Gastroesophageal sphincter (tissue), 4 donors: ENCODE results near the gene C4orf46. TPM values are rescaled to one million over a fixed set of nuclear protein-coding genes. Genes with fewer than 3 reads are reported as not detected.

Experiments used
- ATAC-seq: fragments of 150-250 bp; one replicate; pipeline ENCODE4 v1.9.1; 2016; ENCODE audit warnings: mild to moderate bottlenecking, moderate library complexity
- H3K27ac ChIP-seq, 4 donors: fragments of 200-600 bp; sonication (generic) in 3 of 4; 1 replicate in 3 of 4; 2 replicates in 1 of 4; pipeline ENCODE4 v1.5.1; 2016 to 2019
- H3K27me3 ChIP-seq: fragments of 200-600 bp; sonication (generic); one replicate; pipeline ENCODE4 v1.5.1; 2019
- H3K36me3 ChIP-seq, 2 donors: fragments of 200-600 bp; sonication (generic); one replicate each; pipeline ENCODE4 v1.5.1; 2019; ENCODE audit warnings: control low read depth in 1 of 2
- H3K4me1 ChIP-seq, 3 donors: fragments of 200-600 bp; sonication (generic); 1 replicate in 2 of 3; 2 replicates in 1 of 3; pipeline ENCODE4 v1.5.1; 2016 to 2019; ENCODE audit warnings: control low read depth in 2 of 3
- H3K4me3 ChIP-seq, 2 donors: fragments of 200-600 bp; sonication (generic); one replicate each; pipeline ENCODE4 v1.5.1; 2019; ENCODE audit warnings: mild to moderate bottlenecking in 1 of 2, moderate library complexity in 1 of 2
- H3K9me3 ChIP-seq, 3 donors: fragments of 200-600 bp; sonication (generic); one replicate each; pipeline ENCODE4 v1.5.1; 2017 to 2019; ENCODE audit warnings: control low read depth in 2 of 3
- EP300 ChIP-seq: sonication (generic); formaldehyde crosslinking; IDR thresholded peaks from one replicate; pipeline ENCODE4 v1.6.1; 2017; ENCODE audit warnings: antibody characterized with exemption, mild to moderate bottlenecking
- POLR2A ChIP-seq, 2 donors: fragments of 450-650 bp; IDR thresholded peaks; one replicate each; pipeline ENCODE4 v1.6.1; 2017; ENCODE audit warnings: antibody characterized with exemption in 2 of 2, mild to moderate bottlenecking in 2 of 2, moderate library complexity in 1 of 2
- POLR2AphosphoS5 ChIP-seq: sonication (generic); formaldehyde crosslinking; IDR thresholded peaks from one replicate; pipeline ENCODE4 v1.6.1; 2017; ENCODE audit warnings: antibody characterized with exemption
- WGBS, 2 donors: methylation state at CpG; one replicate each; pipeline ENCODE4 v1.1.5; 2018; ENCODE audit warnings: low coverage in 1 of 2; 5-methylcytosine and 5-hydroxymethylcytosine counted together
- total RNA-seq, 4 donors: library from RNA; depleted of rRNA; stranded (reverse); fragments of >200 nt; gene quantifications; one replicate each; pipeline ENCODE4 v1.1.0, GENCODE V29; 2016
- TF ChIP-seq, protein P1 (sequence below), 4 experiments: fragments of 200-600 bp in 2 of 4; fragments of 450-650 bp in 2 of 4; sonication (generic) in 1 of 4; IDR thresholded peaks; one replicate each; pipeline ENCODE4 v1.5.1; 2017 to 2019; ENCODE audit warnings: antibody characterized with exemption in 4 of 4, mild to moderate bottlenecking in 2 of 4, moderate library complexity in 2 of 4

Gene C4orf46
- total RNA-seq, 4 donors from 2014 or later, result 2.8 to 4.2 (median 3.6) TPM

- no peak for ATAC-seq
- peaks cover 2 to 32% (median 3%) of the 10 kb centered on the region in 3 donors for H3K4me1 ChIP-seq
- H3K27ac ChIP-seq, result no peak overlapping the region
- no peaks in the 10 kb centered on the region for H3K27me3 ChIP-seq
- 73 to 77% methylated on average over 3 to 4 of the region's 5 CpGs for WGBS, 2 donors
- H3K4me3 ChIP-seq, result no peak overlapping the region
- H3K9me3 ChIP-seq, result no peaks in the 10 kb centered on the region
- TF ChIP-seq POLR2AphosphoS5 (no peak), EP300 (no peak), POLR2A (IDR thresholded peaks at IDR 0.05) (no peak)
- TF ChIP-seq, protein P1, sequence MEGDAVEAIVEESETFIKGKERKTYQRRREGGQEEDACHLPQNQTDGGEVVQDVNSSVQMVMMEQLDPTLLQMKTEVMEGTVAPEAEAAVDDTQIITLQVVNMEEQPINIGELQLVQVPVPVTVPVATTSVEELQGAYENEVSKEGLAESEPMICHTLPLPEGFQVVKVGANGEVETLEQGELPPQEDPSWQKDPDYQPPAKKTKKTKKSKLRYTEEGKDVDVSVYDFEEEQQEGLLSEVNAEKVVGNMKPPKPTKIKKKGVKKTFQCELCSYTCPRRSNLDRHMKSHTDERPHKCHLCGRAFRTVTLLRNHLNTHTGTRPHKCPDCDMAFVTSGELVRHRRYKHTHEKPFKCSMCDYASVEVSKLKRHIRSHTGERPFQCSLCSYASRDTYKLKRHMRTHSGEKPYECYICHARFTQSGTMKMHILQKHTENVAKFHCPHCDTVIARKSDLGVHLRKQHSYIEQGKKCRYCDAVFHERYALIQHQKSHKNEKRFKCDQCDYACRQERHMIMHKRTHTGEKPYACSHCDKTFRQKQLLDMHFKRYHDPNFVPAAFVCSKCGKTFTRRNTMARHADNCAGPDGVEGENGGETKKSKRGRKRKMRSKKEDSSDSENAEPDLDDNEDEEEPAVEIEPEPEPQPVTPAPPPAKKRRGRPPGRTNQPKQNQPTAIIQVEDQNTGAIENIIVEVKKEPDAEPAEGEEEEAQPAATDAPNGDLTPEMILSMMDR (IDR thresholded peaks at IDR 0.05), result no peak
- H3K36me3 ChIP-seq, result peaks cover 0 to 7% of the 10 kb centered on the region in 2 donors
These were observed 4.4 kb upstream of the C4orf46 start for GRCh38 chr4:158676076-158676475.

GRCh38 chr4:158673633-158674032 is 1.9 kb upstream of the C4orf46 start:
- no peak for TF ChIP-seq POLR2A (IDR thresholded peaks at IDR 0.05)
- TF ChIP-seq POLR2AphosphoS5, result no peak
- no peak for TF ChIP-seq EP300
- TF ChIP-seq, protein P1 (IDR thresholded peaks at IDR 0.05), result no peak
- Histone ChIP-seq H3K9me3 (no peaks in the 10 kb centered on the region), H3K4me1 (peaks cover 2 to 43% (median 9%) of the 10 kb centered on the region in 3 donors), H3K4me3 (no peak overlapping the region), H3K27ac (no peak overlapping the region), H3K36me3 (no peaks in the 10 kb centered on the region), H3K27me3 (no peaks in the 10 kb centered on the region)
- 84 to 86% methylated on average over 3 of the region's 3 CpGs for WGBS, 2 donors
- no peak for ATAC-seq

- peak within 1 kb of the TSS; percentile 81 to 93 for H3K4me3 ChIP-seq
- no peaks in the 10 kb centered on the region for H3K9me3 ChIP-seq
- H3K36me3 ChIP-seq, result no peaks in the 10 kb centered on the region
- TF ChIP-seq POLR2A (IDR thresholded peaks at IDR 0.05), result peak; percentile 54 to 66
- no peak for TF ChIP-seq EP300
- peak; percentile 88 for TF ChIP-seq POLR2AphosphoS5
- TF ChIP-seq, protein P1 (IDR thresholded peaks at IDR 0.05), result peak; percentile 36 to 82 (median 76)
- peaks cover 2 to 43% (median 9%) of the 10 kb centered on the region in 3 donors for H3K4me1 ChIP-seq
- 0% methylated on average over 9 to 16 of the region's 60 CpGs for WGBS, 2 donors
- ATAC-seq, result peak; percentile 98
- peak within 1 kb of the TSS; percentile 89 to 98 (median 96) for H3K27ac ChIP-seq
- no peaks in the 10 kb centered on the region for H3K27me3 ChIP-seq
These were observed 474 bp upstream of the C4orf46 start, which contains the start of gene ETFDH for GRCh38 chr4:158671915-158672806. ETFDH (plus strand) TSS chr4:158672296; CDS start chr4:158672457, 161 bp downstream.

DNA sequence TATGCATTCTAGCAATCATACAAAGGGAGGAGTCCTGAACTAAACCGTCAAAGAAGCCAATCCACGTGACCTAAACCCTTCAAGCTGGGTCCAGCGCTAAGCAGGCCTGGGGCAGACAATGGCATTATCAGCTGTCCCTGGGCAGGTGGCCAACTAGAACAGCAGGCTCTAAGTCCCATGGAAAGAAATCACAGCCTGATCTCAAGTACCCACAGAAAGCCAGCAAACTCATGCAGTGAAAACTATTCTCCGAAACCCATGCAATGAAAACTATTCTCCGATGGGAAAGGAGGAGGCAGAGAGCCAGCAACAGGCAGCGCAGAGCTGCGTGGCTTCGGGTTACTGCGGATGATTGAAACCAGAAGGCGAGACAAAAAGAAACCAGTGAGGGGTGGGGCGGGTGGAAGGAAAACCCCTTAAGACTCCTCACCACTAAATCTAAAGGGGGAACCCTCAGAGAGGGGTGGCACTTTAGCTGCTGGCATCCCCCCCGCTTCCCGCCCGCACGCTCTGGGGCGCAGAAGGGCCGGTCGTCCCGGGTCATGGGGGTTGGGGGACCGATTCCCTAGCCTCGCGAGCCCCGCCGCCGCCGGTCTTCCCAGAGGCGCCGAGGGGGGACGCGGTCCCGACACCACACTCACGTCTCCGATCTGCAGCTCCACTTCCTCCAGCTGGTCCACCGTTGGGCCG is 567 bp downstream of the C4orf46 start:
- peak overlapping the region; percentile 81 to 93 for H3K4me3 ChIP-seq
- H3K27me3 ChIP-seq, result no peaks in the 10 kb centered on the region
- peak overlapping the region; percentile 89 to 98 (median 96) for H3K27ac ChIP-seq
- ATAC-seq, result no peak
- WGBS, 2 donors, result 1% methylated on average over 8 of the region's 35 CpGs; no CpG with 5 or more reads in 1 of the 2 donors
- TF ChIP-seq POLR2A (IDR thresholded peaks at IDR 0.05) (no peak), POLR2AphosphoS5 (no peak), EP300 (no peak)
- TF ChIP-seq, protein P1 (IDR thresholded peaks at IDR 0.05), result no peak
- peaks cover 2 to 43% (median 9%) of the 10 kb centered on the region in 3 donors for H3K4me1 ChIP-seq
- H3K9me3 ChIP-seq, result no peaks in the 10 kb centered on the region
- H3K36me3 ChIP-seq, result no peaks in the 10 kb centered on the region
